Heart right ventricle (tissue), 16 donors: ENCODE data around the gene SLC38A5. TPM values are rescaled to one million over a fixed set of nuclear protein-coding genes. Genes with fewer than 3 reads are reported as not detected.

Experiments used
- ATAC-seq, 8 donors: fragments of 200-7000 bp; cut with Tn5 transposase; one replicate each; pipeline ENCODE4 v1.9.1; 2020; ENCODE audit warnings: mild to moderate bottlenecking in 8 of 8, moderate library complexity in 8 of 8, moderate number of reproducible peaks in 1 of 8
- DNase-seq, 2 donors: peaks; one replicate each; pipeline ENCODE4 v3.0.0-alpha.2; 2020
- H3K27ac ChIP-seq, 10 donors: fragments of 200-600 bp; sonication (generic) in 2 of 10; one replicate each; pipeline versions ENCODE4 v1.5.0 to v1.8.0; 2020 to 2022; ENCODE audit warnings: mild to moderate bottlenecking in 3 of 10
- H3K27me3 ChIP-seq, 7 donors: fragments of 200-600 bp; one replicate each; pipeline ENCODE4 v1.8.0; 2021 to 2022; ENCODE audit warnings: mild to moderate bottlenecking in 2 of 7
- H3K36me3 ChIP-seq, 9 donors: fragments of 200-600 bp; sonication (generic) in 1 of 9; one replicate each; pipeline versions ENCODE4 v1.5.0 to v1.8.0; 2020 to 2022; ENCODE audit warnings: mild to moderate bottlenecking in 2 of 9
- H3K4me1 ChIP-seq, 9 donors: fragments of 200-600 bp; sonication (generic) in 1 of 9; one replicate each; pipeline versions ENCODE4 v1.5.0 to v1.8.0; 2020 to 2022; ENCODE audit warnings: mild to moderate bottlenecking in 4 of 9
- H3K4me3 ChIP-seq, 10 donors: fragments of 200-600 bp; sonication (generic) in 2 of 10; one replicate each; pipeline versions ENCODE4 v1.5.0 to v1.8.0; 2020 to 2022; ENCODE audit warnings: mild to moderate bottlenecking in 7 of 10, moderate library complexity in 2 of 10
- H3K9me3 ChIP-seq, 11 donors: fragments of 200-600 bp in 10 of 11; sonication (generic) in 2 of 11; one replicate each; pipeline versions ENCODE4 v1.5.0 to v1.8.0; 2013 to 2022; ENCODE audit warnings: mild to moderate bottlenecking in 2 of 11, control low read depth in 1 of 11, moderate library complexity in 1 of 11
- WGBS, 2 donors: extraction: QIAGEN DNeasy Blood & Tissue Kit; methylation state at CpG; one replicate each; pipeline ENCODE4 v1.1.7; 2013; ENCODE audit warnings: inconsistent platforms in 1 of 2; 5-methylcytosine and 5-hydroxymethylcytosine counted together
- intact Hi-C, 10 donors: fragments of 100-400 bp; cut with DNase I; formaldehyde crosslinking; loops; one replicate each; pipeline versions ENCODE4 v1.11.1 to v1.14.2; 2022
- polyA plus RNA-seq, 2 donors: library from polyadenylated mRNA; stranded (reverse); fragments of 200-250 nt; gene quantifications; one replicate each; pipeline ENCODE4 v1.2.3, GENCODE V29; 2013
- total RNA-seq, 10 donors: library from RNA; stranded (reverse); fragmentation: NEBNext Ultra II Directional in 3 of 10; extraction: Animal tissue kit (Norgen Biotek cat#: 25700) in 3 of 10; gene quantifications; one replicate each; pipeline versions ENCODE4 v1.2.1 to v1.2.4, GENCODE V29; 2021 to 2023
- TF ChIP-seq, protein P1 (sequence below), 9 donors: fragments of 200-600 bp; sonication (generic) in 2 of 9; IDR thresholded peaks; one replicate each; pipeline versions ENCODE4 v1.5.0 to v1.8.0; 2021 to 2022; ENCODE audit warnings: antibody characterized with exemption in 9 of 9, mild to moderate bottlenecking in 5 of 9, moderate library complexity in 1 of 9
- donor health status: Arrhythmogenic right ventricular cardiomyopathy.
- donor health status: ischemic (EF 13 %, LVEDD 7.1; RV severe dilation, severe dysfunction).
- donor health status: healthy with polysubstance abuse.
- donor health status: DM: no; HTN: yes; CAD: no.
- donor health status: DM: no; HTN: no; CAD: no.
- donor health status: ischemic (EF 25% LVEDD 6.9; RV normal size, moderate dysfunction).
- donor health status: ischemic (EF 25% LVEDD 5.7; RV mildly dilated, moderate dysfunction).
- donor health status: healthy.
- donor health status: DM: yes; HTN: yes; CAD: no.
- donor health status: Ischemic cardiomyopathy.
- donor health status: ischemic (EF 35%, LVEDD 5.7; RV mildly dilated, moderate dysfunction).
- donor health status: nonischemic (EF 11% LVEDD 7.7; RV severe dilation, severe dysfunction).
- donor health status: DM: yes; HTN: yes; CAD: no.
- donor health status: PGD.
- donor health status: ischemic (EF 29% LVEDD 5.4; RV normal size, mild dysfunction).
- donor health status: nonischemic (EF 23%, LVEDD 6.1; RV moderate dilation, normal function).

Gene SLC38A5
- total and polyA plus RNA-seq, 12 donors = 0.64 to 15.4 (median 1.8) TPM

DNA sequence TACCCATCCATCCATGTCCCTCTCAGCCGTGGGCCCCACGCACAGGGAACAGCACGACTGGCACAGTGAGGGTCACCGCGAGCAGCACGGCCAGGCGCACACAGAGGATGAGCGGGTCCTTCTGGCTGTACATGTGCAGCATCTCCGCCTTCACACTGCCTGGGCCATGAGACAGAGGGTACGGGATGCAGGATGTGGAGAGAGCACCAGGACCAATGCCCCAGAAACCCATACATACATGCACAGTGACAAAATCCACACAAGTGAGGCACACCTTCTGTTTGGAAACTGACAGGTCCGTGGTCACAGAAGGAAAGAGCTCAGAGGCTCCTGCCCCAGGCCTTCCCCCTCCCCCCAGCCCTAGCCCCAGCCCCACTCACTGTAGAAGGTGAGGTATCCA is 9.5 kb downstream of the SLC38A5 start:
- no peak overlapping the region for H3K4me3 ChIP-seq
- TF ChIP-seq, protein P1, sequence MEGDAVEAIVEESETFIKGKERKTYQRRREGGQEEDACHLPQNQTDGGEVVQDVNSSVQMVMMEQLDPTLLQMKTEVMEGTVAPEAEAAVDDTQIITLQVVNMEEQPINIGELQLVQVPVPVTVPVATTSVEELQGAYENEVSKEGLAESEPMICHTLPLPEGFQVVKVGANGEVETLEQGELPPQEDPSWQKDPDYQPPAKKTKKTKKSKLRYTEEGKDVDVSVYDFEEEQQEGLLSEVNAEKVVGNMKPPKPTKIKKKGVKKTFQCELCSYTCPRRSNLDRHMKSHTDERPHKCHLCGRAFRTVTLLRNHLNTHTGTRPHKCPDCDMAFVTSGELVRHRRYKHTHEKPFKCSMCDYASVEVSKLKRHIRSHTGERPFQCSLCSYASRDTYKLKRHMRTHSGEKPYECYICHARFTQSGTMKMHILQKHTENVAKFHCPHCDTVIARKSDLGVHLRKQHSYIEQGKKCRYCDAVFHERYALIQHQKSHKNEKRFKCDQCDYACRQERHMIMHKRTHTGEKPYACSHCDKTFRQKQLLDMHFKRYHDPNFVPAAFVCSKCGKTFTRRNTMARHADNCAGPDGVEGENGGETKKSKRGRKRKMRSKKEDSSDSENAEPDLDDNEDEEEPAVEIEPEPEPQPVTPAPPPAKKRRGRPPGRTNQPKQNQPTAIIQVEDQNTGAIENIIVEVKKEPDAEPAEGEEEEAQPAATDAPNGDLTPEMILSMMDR (IDR thresholded peaks at IDR 0.05) = no peak
- no peaks in the 10 kb centered on the region for H3K4me1 ChIP-seq
- intact Hi-C loops = no loop called here
- H3K27me3 ChIP-seq = no peaks in the 10 kb centered on the region
- H3K9me3 ChIP-seq = no peaks in the 10 kb centered on the region
- DNase-seq (no peak), ATAC-seq (no peak)
- H3K27ac ChIP-seq = no peak overlapping the region
- no peaks in the 10 kb centered on the region for H3K36me3 ChIP-seq
- WGBS, 2 donors = 93% methylated on average over 11 of the region's 11 CpGs

DNA sequence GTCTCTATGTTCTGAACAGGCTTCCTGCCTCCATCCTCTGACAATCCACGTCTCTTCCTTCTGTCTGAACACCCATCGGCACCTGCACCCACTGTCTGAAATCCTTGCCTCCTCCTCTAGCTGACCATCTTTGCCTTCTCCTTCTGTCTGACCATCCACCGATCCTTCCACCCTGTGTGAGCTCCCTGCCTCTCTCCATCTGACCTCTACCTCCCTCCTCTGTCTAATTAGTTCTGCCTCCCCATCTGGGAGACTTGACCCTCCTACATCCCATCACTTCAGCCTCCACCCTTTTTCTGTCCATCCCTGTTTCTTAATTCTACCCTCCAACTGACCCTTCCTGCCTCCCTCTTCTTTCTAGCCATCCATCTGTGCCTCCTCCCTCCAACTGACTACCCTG is 10.0 kb downstream of the SLC38A5 start:
- WGBS, 2 donors = 83 to 88% methylated on average over 3 of the region's 3 CpGs
- no peaks in the 10 kb centered on the region for H3K4me1 ChIP-seq
- no peak for ATAC-seq
- intact Hi-C loops = no loop called here
- TF ChIP-seq, protein P1 (IDR thresholded peaks at IDR 0.05) = no peak
- no peak for DNase-seq
- no peak overlapping the region for H3K27ac ChIP-seq
- H3K36me3 ChIP-seq = no peaks in the 10 kb centered on the region
- no peaks in the 10 kb centered on the region for H3K27me3 ChIP-seq
- H3K9me3 ChIP-seq = no peaks in the 10 kb centered on the region
- no peak overlapping the region for H3K4me3 ChIP-seq

DNA sequence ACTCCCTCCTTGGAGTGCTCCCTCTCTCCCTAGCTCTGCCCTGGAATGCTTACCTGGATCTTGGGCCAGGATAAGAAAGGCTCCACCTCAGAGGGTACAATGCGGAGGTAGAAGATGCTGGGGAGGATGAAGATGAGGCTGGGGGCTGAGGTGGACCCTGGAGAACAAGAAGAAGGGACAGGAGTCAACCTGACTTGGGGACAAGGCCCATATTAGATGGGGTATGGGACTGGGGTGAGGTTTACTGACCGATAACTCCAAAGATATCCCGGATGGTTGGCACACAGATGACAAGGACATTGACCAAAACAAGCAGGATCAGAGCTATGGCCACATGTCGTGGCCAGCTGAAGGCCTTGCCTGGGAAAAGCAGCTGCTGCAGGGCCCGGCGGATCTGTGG is 10.6 kb downstream of the SLC38A5 start:
- intact Hi-C loops = no loop called here
- 91 to 95% methylated on average over 6 of the region's 6 CpGs for WGBS, 2 donors
- Histone ChIP-seq H3K36me3 (no peaks in the 10 kb centered on the region), H3K27me3 (no peaks in the 10 kb centered on the region), H3K27ac (no peak overlapping the region), H3K4me1 (no peaks in the 10 kb centered on the region), H3K4me3 (no peak overlapping the region), H3K9me3 (no peaks in the 10 kb centered on the region)
- DNase-seq (no peak), ATAC-seq (no peak)
- TF ChIP-seq, protein P1 (IDR thresholded peaks at IDR 0.05) = no peak

DNA sequence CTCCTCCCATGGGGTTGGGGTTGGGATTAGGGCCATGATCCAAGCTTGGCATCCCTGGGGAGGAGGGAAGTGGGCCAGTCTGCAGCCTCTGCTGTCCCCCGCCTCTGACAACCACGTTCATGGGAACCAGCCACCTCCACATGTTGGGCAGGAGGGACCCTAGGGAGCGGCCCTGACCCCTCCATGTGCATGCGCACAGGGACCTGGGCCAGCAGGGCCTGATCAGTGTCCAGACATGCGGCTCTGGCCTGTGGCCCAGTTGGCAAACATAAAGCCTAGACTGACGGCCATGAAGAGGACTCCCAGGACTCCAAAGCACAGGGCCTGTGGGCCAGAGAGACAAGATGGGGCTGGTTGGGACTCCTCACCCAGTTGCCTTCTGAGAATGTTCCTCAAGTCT is 11.3 kb downstream of the SLC38A5 start:
- Histone ChIP-seq H3K27ac (no peak overlapping the region), H3K4me1 (no peaks in the 10 kb centered on the region), H3K27me3 (no peaks in the 10 kb centered on the region), H3K4me3 (no peak overlapping the region), H3K36me3 (no peaks in the 10 kb centered on the region), H3K9me3 (no peaks in the 10 kb centered on the region)
- DNase-seq (peak in 1 of 2 donors; percentile 45), ATAC-seq (peak in 6 of 8 donors; percentile 12 to 66 (median 56))
- WGBS, 2 donors = 53 to 56% methylated on average over 6 of the region's 6 CpGs
- intact Hi-C loops = no loop called here
- TF ChIP-seq, protein P1 (IDR thresholded peaks at IDR 0.05) = no peak
